ENCODE results near the gene TSC2. TPM values are rescaled to one million over a fixed set of nuclear protein-coding genes. Genes with fewer than 3 reads are reported as not detected.

Gene TSC2
- total RNA-seq, 2 donors from 2014 or later, result 75.3 to 143 TPM

- Histone ChIP-seq H3K27ac (no peak overlapping the region), H3K4me1 (no peaks in the 10 kb centered on the region), H3K36me3 (peaks cover 12% of the 10 kb centered on the region), H3K4me3 (no peak overlapping the region), H3K27me3 (no peaks in the 10 kb centered on the region), H3K9ac (ENCODE audit: low read depth in 2 of 2, low read length in 2 of 2) (no peak overlapping the region), H3K9me3 (no peaks in the 10 kb centered on the region)
- DNase-seq, result no peak
- TF ChIP-seq CTCF (IDR thresholded peaks at IDR 0.05), result no peak
- intact Hi-C loops (cut with DNase I), result no loop called here
Measured at GRCh38 chr16:2063861-2064260, 16.1 kb downstream of the TSC2 start.

- H3K4me3 ChIP-seq, result no peak overlapping the region
- no peak for TF ChIP-seq CTCF (IDR thresholded peaks at IDR 0.05)
- intact Hi-C loops (cut with DNase I), result no loop called here
- H3K9me3 ChIP-seq, result no peaks in the 10 kb centered on the region
- no peak for DNase-seq
- H3K9ac ChIP-seq (ENCODE audit: low read depth in 2 of 2, low read length in 2 of 2), result no peak overlapping the region
- H3K27me3 ChIP-seq, result no peaks in the 10 kb centered on the region
- no peak overlapping the region for H3K27ac ChIP-seq
- H3K36me3 ChIP-seq, result peaks cover 12% of the 10 kb centered on the region
- H3K4me1 ChIP-seq, result no peaks in the 10 kb centered on the region
Measured at GRCh38 chr16:2064368-2064945, 16.7 kb downstream of the TSC2 start.

GRCh38 chr16:2066139-2066538, 18.4 kb downstream of the TSC2 start:
- peaks cover 12% of the 10 kb centered on the region for H3K36me3 ChIP-seq
- no peaks in the 10 kb centered on the region for H3K4me1 ChIP-seq
- TF ChIP-seq CTCF (IDR thresholded peaks at IDR 0.05), result no peak
- intact Hi-C loops (cut with DNase I), result no loop called here
- H3K27ac ChIP-seq, result no peak overlapping the region
- DNase-seq, result no peak
- no peaks in the 10 kb centered on the region for H3K9me3 ChIP-seq
- H3K4me3 ChIP-seq, result no peak overlapping the region
- no peaks in the 10 kb centered on the region for H3K27me3 ChIP-seq
- H3K9ac ChIP-seq (ENCODE audit: low read depth in 2 of 2, low read length in 2 of 2), result no peak overlapping the region

GRCh38 chr16:2070576-2071453, 23.0 kb downstream of the TSC2 start:
- no peak overlapping the region for H3K4me3 ChIP-seq
- no peak overlapping the region for H3K27ac ChIP-seq
- peaks cover 4% of the 10 kb centered on the region for H3K36me3 ChIP-seq
- no peak for DNase-seq
- no peaks in the 10 kb centered on the region for H3K4me1 ChIP-seq
- no peaks in the 10 kb centered on the region for H3K9me3 ChIP-seq
- TF ChIP-seq CTCF (IDR thresholded peaks at IDR 0.05), result no peak
- H3K27me3 ChIP-seq, result no peaks in the 10 kb centered on the region
- intact Hi-C loops (cut with DNase I), result no loop called here
- no peak overlapping the region for H3K9ac ChIP-seq (ENCODE audit: low read depth in 2 of 2, low read length in 2 of 2)

GRCh38 chr16:2071454-2072202, 23.8 kb downstream of the TSC2 start:
- Histone ChIP-seq H3K9ac (ENCODE audit: low read depth in 2 of 2, low read length in 2 of 2) (no peak overlapping the region), H3K4me3 (no peak overlapping the region), H3K27me3 (no peaks in the 10 kb centered on the region), H3K36me3 (no peaks in the 10 kb centered on the region), H3K4me1 (no peaks in the 10 kb centered on the region), H3K9me3 (no peaks in the 10 kb centered on the region), H3K27ac (no peak overlapping the region)
- DNase-seq, result no peak
- TF ChIP-seq CTCF (IDR thresholded peaks at IDR 0.05), result no peak
- intact Hi-C loops (cut with DNase I), result no loop called here

All from colonic mucosa (tissue), 4 donors.